Urinary bladder (tissue), 4 donors: ENCODE measurements around the gene NSMF. TPM values are rescaled to one million over a fixed set of nuclear protein-coding genes. Genes with fewer than 3 reads are reported as not detected.

Source experiments
- DNase-seq: peaks from one replicate; pipeline ENCODE4 v3.0.0-alpha.2; 2015; ENCODE audit errors: extremely low spot score
- H3K27ac ChIP-seq: one replicate; pipeline ENCODE4 v1.5.1; 2013; ENCODE audit warnings: low read depth, mild to moderate bottlenecking, moderate library complexity
- H3K36me3 ChIP-seq: one replicate; pipeline ENCODE4 v1.6.1; 2013; ENCODE audit warnings: mild to moderate bottlenecking, moderate library complexity; ENCODE audit not compliant: insufficient read depth
- H3K4me1 ChIP-seq: one replicate; pipeline ENCODE4 v1.6.1; 2013; ENCODE audit warnings: mild to moderate bottlenecking, moderate library complexity; ENCODE audit not compliant: insufficient read depth
- H3K4me3 ChIP-seq: one replicate; pipeline ENCODE4 v1.5.1; 2013; ENCODE audit warnings: low read depth, low read length
- WGBS: extraction: QIAGEN DNeasy Blood & Tissue Kit; methylation state at CpG from one replicate; pipeline ENCODE4 v1.1.7; 2013; 5-methylcytosine and 5-hydroxymethylcytosine counted together
- polyA plus RNA-seq: library from polyadenylated mRNA; stranded (reverse); fragments of 200-250 nt; gene quantifications from one replicate; pipeline ENCODE4 v1.2.3, GENCODE V29; 2013
- total RNA-seq: library from RNA; depleted of rRNA; stranded (reverse); fragments of >200 nt; gene quantifications from one replicate; pipeline ENCODE4 v1.2.3, GENCODE V29; 2014
- donor health status: healthy with polysubstance abuse.
- donor health status: healthy.

The NSMF gene
- total and polyA plus RNA-seq, 2 donors, result 8.6 to 36.2 TPM

DNA sequence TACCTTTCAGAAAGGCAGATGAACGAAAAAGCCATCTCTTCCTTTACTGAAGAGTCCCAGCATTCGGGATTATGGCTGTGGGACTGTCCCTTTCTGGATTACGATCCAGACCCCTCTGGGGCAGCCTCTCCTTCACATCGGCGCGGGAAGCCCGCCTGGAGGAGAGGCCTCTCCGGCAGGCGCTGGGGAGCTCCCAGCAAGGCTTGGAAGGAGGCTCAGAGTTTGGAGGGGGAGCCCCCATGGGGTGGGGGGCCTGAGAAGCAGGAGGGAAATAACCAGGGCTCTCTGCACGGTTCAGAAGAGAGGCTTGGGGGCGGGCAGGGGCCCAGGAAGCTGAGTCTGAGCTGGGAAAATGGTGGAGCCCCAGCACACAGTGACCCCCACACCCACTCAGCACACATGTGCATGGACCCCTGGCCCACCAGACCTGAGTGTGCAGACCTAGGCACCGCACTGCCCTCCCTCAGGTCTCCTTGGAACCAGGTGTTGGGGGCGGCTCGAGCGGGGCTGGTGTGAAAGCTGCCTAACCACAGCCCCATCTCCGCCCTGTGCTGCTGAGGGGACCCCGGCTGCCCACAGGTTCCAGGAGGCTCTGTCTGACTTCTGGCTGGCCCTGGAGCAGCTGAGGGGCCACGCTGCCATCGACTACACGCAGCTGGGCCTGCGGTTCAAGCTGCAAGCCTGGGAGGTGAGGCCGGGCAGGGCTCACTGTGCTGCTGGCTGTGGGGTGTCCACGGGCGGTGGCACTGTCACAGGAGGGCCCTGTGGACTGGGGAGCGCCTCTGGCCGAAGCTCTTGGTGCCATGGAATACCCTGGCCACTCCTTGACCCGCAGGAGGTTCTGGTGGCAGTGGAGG, 31.5 kb downstream of the NSMF start:
- 80% methylated on average over 27 of the region's 27 CpGs for WGBS
- DNase-seq, result no peak
- peaks cover 1% of the 10 kb centered on the region for H3K4me1 ChIP-seq

DNA sequence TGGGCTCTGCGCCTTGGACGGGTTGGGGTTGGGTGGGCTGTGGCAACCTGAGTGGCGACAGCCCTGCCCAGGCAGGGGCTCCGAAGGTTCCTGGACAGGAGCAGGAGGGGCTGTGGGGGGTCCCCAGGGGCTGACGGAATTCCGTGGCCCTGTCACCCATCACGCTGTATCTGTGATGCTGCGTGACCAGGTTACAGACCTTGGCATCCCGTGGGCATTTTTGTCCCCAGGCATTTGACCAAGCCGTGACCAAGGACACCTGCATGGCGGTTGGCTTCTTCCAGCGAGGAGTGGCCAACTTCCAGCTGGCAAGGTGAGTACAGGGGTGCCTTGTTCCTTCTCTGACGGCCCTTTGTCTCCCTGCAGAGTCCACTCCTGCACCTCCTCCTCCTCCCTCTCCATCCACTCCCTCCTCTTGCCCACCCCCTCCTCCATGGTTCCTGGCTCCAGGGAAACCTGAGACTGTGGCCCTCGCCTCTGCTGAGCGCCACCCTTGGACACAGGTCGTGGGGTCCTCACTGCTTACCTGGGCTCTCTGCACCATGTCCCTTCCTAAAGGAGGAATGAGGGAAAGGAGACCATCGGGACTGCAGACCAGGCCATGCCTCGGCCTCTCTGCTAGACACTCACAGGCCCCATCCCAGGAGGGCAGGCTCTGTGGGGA, 33.0 kb downstream of the NSMF start:
- H3K36me3 ChIP-seq, result no peaks in the 10 kb centered on the region
- H3K27ac ChIP-seq, result no peak overlapping the region
- DNase-seq, result no peak
- H3K4me3 ChIP-seq, result no peak overlapping the region
- 83% methylated on average over 18 of the region's 18 CpGs for WGBS
- H3K4me1 ChIP-seq, result peaks cover 1% of the 10 kb centered on the region

More for the DNA sequence above, 31.5 kb downstream of the NSMF start:
- Histone ChIP-seq H3K4me3 (no peak overlapping the region), H3K36me3 (no peaks in the 10 kb centered on the region), H3K27ac (no peak overlapping the region)

DNA sequence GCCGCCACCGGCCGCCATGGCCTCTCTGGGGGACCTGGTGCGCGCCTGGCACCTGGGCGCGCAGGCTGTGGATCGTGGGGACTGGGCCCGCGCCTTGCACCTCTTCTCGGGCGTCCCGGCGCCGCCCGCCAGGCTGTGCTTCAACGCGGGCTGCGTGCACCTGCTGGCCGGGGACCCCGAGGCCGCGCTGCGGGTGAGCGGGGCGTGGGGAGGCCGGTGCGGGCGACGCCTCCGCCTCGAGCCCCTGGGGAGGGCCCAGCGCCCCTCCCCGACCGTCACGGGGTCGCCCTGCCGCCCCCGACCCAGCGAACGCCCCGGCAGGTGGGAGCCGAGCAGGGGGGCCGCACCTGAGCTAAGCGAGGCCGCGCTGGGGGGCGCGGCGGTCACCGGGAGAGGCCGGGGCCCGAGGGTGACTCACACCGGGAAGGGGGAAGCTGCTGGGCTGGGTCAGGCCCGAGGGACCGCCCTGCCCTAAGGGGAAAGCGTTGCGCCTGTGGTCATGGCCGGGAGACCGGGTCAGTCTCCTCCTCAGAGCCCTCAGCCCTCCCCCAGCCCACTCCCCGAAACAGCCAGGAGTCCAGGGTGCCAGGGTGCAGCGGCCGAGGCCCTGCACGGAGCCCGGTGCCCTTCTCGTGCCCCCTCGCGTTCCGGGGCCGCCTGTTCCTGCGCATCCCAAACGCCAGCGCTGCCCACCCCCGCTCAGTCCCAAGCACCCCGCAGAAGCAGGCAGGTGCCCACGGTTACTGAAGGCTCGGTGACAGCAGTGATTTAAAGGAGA, 35.4 kb downstream of the NSMF start:
- H3K4me3 ChIP-seq, result peak overlapping the region; percentile 97
- H3K4me1 ChIP-seq, result no peaks in the 10 kb centered on the region
- DNase-seq, result no peak
- WGBS, result 14% methylated on average over 77 of the region's 77 CpGs
- H3K36me3 ChIP-seq, result no peaks in the 10 kb centered on the region
- peak overlapping the region; percentile 68 for H3K27ac ChIP-seq

- H3K4me3 ChIP-seq, result peak within 1 kb of the TSS; percentile 97
- H3K36me3 ChIP-seq, result no peaks in the 10 kb centered on the region
- H3K27ac ChIP-seq, result peak within 1 kb of the TSS; percentile 80
- under 1% methylated on average over 111 of the region's 113 CpGs for WGBS
- DNase-seq, result peak; percentile 71
- no peaks in the 10 kb centered on the region for H3K4me1 ChIP-seq
Observed at GRCh38 chr9:137422604-137423513, 36.3 kb downstream of the NSMF start, which contains the start of the genes EXD3 and NOXA1. Gene EXD3, minus strand, starts transcription at chr9:137423162. Its CDS starts 27,805 bp downstream, at chr9:137395357. Gene NOXA1, plus strand, starts transcription at chr9:137423393. Its CDS starts 137 bp downstream, at chr9:137423530.

- no peak for DNase-seq
- H3K27ac ChIP-seq, result no peak overlapping the region
- no peaks in the 10 kb centered on the region for H3K4me1 ChIP-seq
- peak overlapping the region; percentile 97 for H3K4me3 ChIP-seq
- WGBS, result 3% methylated on average over 11 of the region's 11 CpGs
- H3K36me3 ChIP-seq, result no peaks in the 10 kb centered on the region
Observed at GRCh38 chr9:137421838-137422603, 37.1 kb downstream of the NSMF start.

GRCh38 chr9:137417161-137418021, 41.7 kb downstream of the NSMF start:
- Histone ChIP-seq H3K4me3 (no peak overlapping the region), H3K36me3 (no peaks in the 10 kb centered on the region), H3K4me1 (no peaks in the 10 kb centered on the region), H3K27ac (no peak overlapping the region)
- DNase-seq, result no peak
- 92% methylated on average over 99 of the region's 99 CpGs for WGBS

- H3K4me3 ChIP-seq, result no peak overlapping the region
Observed at GRCh38 chr9:137416563-137417151, 42.5 kb downstream of the NSMF start.

DNA sequence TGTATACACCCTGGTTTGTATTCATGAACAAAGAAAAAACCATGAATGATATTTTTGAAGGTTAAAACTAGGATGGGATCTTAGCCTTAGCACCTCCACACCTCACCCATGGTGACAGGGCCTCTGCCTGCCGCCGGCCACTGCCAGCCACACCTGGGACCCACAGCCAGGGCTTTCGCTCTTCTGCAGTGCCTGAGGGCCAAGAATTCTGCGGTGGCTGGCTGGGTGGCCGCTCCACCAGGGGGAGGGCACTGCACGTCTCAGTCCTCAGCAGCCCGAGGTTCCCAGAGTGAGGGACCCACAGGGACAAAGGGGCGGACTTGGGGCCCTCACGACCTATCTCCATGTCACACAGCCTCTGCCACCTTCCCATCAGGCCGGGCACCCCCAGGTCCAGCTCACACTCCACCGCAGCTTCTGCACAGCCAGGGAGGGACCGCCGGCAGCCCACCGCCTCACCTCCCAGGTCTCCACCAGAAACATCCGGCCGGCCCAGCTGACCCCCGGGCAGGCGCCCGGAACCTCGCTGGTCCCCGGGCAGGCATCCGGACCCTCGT, 43.0 kb downstream of the NSMF start:
- no peak overlapping the region for H3K27ac ChIP-seq
- WGBS, result 96% methylated on average over 23 of the region's 23 CpGs
- no peaks in the 10 kb centered on the region for H3K36me3 ChIP-seq
- DNase-seq, result no peak
- no peaks in the 10 kb centered on the region for H3K4me1 ChIP-seq
- no peak overlapping the region for H3K4me3 ChIP-seq

More at GRCh38 chr9:137416563-137417151, 42.5 kb downstream of the NSMF start:
- no peak for DNase-seq
- H3K27ac ChIP-seq, result no peak overlapping the region
- no peaks in the 10 kb centered on the region for H3K36me3 ChIP-seq
- H3K4me1 ChIP-seq, result no peaks in the 10 kb centered on the region
- 94% methylated on average over 45 of the region's 45 CpGs for WGBS

DNA sequence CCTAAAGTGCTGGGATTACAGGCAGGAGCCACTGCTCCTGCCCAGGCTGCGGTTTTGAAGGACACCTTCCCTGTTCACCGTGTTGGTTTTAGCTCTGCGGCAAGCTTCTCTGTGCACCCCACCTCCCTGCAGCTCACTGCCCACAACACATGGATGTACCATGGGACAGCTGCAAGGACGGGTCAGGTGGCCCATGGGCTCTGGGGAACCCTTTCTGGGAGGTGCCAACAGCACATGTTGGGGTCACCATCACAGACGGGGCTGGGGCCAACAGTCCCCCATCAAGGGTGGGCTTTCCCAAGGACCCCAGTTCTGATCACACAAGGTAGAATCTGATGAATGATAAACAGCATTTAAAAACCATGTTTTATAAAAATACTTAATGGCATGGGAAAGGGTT, 43.7 kb downstream of the NSMF start:
- H3K4me3 ChIP-seq, result no peak overlapping the region
- H3K36me3 ChIP-seq, result no peaks in the 10 kb centered on the region
- 95% methylated on average over 5 of the region's 5 CpGs for whole genome bisulfite sequencing
- DNase-seq, result no peak
- no peaks in the 10 kb centered on the region for H3K4me1 ChIP-seq
- H3K27ac ChIP-seq, result no peak overlapping the region

DNA sequence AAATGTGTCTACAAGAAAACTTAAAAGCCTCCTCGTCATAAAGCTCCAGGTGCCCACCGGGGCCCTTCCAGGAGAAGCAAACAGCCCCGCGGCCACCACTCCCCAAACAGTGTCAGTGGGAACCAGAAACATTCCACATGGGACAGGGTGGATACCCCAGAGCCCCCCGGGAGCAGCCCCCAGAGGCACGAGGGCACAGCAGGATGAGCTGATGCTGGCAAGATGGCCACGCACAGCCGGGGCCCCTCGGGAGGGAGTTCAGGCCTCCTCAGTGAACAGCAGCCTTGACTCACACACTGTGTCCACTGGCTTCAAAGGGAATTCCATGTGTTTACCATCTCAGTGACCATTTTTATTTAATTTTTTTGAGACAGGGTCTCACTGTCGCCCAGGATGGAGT, 46.7 kb downstream of the NSMF start:
- 81% methylated on average over 10 of the region's 10 CpGs for WGBS
- H3K4me1 ChIP-seq, result no peaks in the 10 kb centered on the region
- no peak for DNase-seq
- H3K4me3 ChIP-seq, result no peak overlapping the region
- no peak overlapping the region for H3K27ac ChIP-seq
- no peaks in the 10 kb centered on the region for H3K36me3 ChIP-seq
